HG03045 (cell line): ENCODE measurements around the gene ELK4.

Source experiments
- ATAC-seq: cut with Tn5 transposase; IDR thresholded peaks from one replicate; pipeline ENCODE4 v1.9.1; 2021; ENCODE audit warnings: mild to moderate bottlenecking, moderate library complexity; ENCODE audit not compliant: unreplicated experiment

The ELK4 gene

GRCh38 chr1:205568469-205569361, 63.1 kb downstream of the ELK4 start:
- ATAC-seq = no peak

GRCh38 chr1:205568135-205568468, 63.7 kb downstream of the ELK4 start:
- no peak for ATAC-seq

- no peak for ATAC-seq
These were observed 64.1 kb downstream of the ELK4 start for GRCh38 chr1:205567716-205568115.

- ATAC-seq = no peak
These were observed 66.0 kb downstream of the ELK4 start for GRCh38 chr1:205565799-205566198.

GRCh38 chr1:205563927-205564441, 67.8 kb downstream of the ELK4 start:
- ATAC-seq = no peak

- ATAC-seq = no peak
These were observed 70.2 kb downstream of the ELK4 start for GRCh38 chr1:205561501-205562203.
